ENCODE measurements around the gene CHST12. TPM values are rescaled to one million over a fixed set of nuclear protein-coding genes. Genes with fewer than 3 reads are reported as not detected.

The CHST12 gene
- total and polyA plus RNA-seq, 12 donors = 2.5 to 31.2 (median 19.4) TPM

- intact Hi-C loops (cut with DNase I) = loop anchor here in 1 of 2 donors (5.0 kb wide), 1 partner anchor 45 kb away; no protein-coding TSS in a partner anchor
- Histone ChIP-seq H3K36me3 (replicated peaks in 1 of 2) (no peaks in the 10 kb centered on the region), H3K27me3 (no peaks in the 10 kb centered on the region), H3K4me3 (peak overlapping the region in 2 of 4 donors; percentile 48 to 76), H3K27ac (peak overlapping the region in 3 of 5 donors; percentile 32 to 89 (median 62)), H3K4me1 (replicated peaks in 1 of 2) (peaks cover 34 to 49% of the 10 kb centered on the region in 2 donors), H3K9me3 (replicated peaks in 1 of 3) (no peaks in the 10 kb centered on the region)
- WGBS, 4 donors = 48 to 58% (median 54%) methylated on average over 6 of the region's 6 CpGs
- TF ChIP-seq CTCF (IDR thresholded peaks at IDR 0.05) (no peak), POLR2A (IDR thresholded peaks at IDR 0.05) (no peak)
- no peak for DNase-seq
Measured at GRCh38 chr7:2402687-2403013, 761 bp upstream of the CHST12 start.

- 0 to 8% (median 2%) methylated on average over 12 to 69 of the region's 71 CpGs for WGBS, 4 donors
- Histone ChIP-seq H3K36me3 (replicated peaks in 1 of 2) (no peaks in the 10 kb centered on the region), H3K9me3 (replicated peaks in 1 of 3) (no peaks in the 10 kb centered on the region), H3K27me3 (no peaks in the 10 kb centered on the region), H3K4me1 (replicated peaks in 1 of 2) (peaks cover 46 to 62% of the 10 kb centered on the region in 2 donors), H3K4me3 (peak overlapping the region; percentile 64 to 90 (median 81)), H3K27ac (peak overlapping the region in 4 of 5 donors; percentile 55 to 89 (median 64))
- peak in 4 of 6 experiments; percentile 15 to 36 (median 28) for TF ChIP-seq CTCF (IDR thresholded peaks at IDR 0.05)
- TF ChIP-seq POLR2A (IDR thresholded peaks at IDR 0.05) = peak in 1 of 2 donors; percentile 3
- DNase-seq = peak in 6 of 7 donors; percentile 38 to 70 (median 54)
- intact Hi-C loops (cut with DNase I) = loop anchor here in 1 of 2 donors (5.0 kb wide), 1 partner anchor 47 kb away; no protein-coding TSS in a partner anchor
Measured at GRCh38 chr7:2403718-2404648, 572 bp downstream of the CHST12 start.

GRCh38 chr7:2404714-2405119 is 1.3 kb downstream of the CHST12 start:
- intact Hi-C loops (cut with DNase I) = loop anchor here in 1 of 2 donors (5.0 kb wide), 1 partner anchor 47 kb away; no protein-coding TSS in a partner anchor

More at GRCh38 chr7:2404714-2405119, 1.3 kb downstream of the CHST12 start:
- Histone ChIP-seq H3K27me3 (no peaks in the 10 kb centered on the region), H3K4me1 (replicated peaks in 1 of 2) (peaks cover 44 to 65% of the 10 kb centered on the region in 2 donors), H3K4me3 (peak overlapping the region in 2 of 4 donors; percentile 64 to 76), H3K9me3 (replicated peaks in 1 of 3) (no peaks in the 10 kb centered on the region), H3K36me3 (replicated peaks in 1 of 2) (no peaks in the 10 kb centered on the region), H3K27ac (peak overlapping the region in 2 of 5 donors; percentile 62 to 89)
- no peak for DNase-seq
- TF ChIP-seq POLR2A (IDR thresholded peaks at IDR 0.05) (no peak), CTCF (IDR thresholded peaks at IDR 0.05) (no peak)
- WGBS, 4 donors = 55 to 69% (median 62%) methylated on average over 12 of the region's 12 CpGs

Data from adrenal gland (tissue), 12 donors.